HG03520 (cell line): ENCODE results near the gene MRPS2.
"Not testable (repeated sequence)": the region's sequence is repeated elsewhere in the genome, so short reads cannot be mapped to it uniquely, and the experiment has no call there.

Experiments
- ATAC-seq: cut with Tn5 transposase; IDR thresholded peaks from one replicate; pipeline ENCODE4 v1.9.1; 2021; ENCODE audit warnings: mild to moderate bottlenecking, moderate library complexity; ENCODE audit not compliant: unreplicated experiment

The MRPS2 gene

DNA sequence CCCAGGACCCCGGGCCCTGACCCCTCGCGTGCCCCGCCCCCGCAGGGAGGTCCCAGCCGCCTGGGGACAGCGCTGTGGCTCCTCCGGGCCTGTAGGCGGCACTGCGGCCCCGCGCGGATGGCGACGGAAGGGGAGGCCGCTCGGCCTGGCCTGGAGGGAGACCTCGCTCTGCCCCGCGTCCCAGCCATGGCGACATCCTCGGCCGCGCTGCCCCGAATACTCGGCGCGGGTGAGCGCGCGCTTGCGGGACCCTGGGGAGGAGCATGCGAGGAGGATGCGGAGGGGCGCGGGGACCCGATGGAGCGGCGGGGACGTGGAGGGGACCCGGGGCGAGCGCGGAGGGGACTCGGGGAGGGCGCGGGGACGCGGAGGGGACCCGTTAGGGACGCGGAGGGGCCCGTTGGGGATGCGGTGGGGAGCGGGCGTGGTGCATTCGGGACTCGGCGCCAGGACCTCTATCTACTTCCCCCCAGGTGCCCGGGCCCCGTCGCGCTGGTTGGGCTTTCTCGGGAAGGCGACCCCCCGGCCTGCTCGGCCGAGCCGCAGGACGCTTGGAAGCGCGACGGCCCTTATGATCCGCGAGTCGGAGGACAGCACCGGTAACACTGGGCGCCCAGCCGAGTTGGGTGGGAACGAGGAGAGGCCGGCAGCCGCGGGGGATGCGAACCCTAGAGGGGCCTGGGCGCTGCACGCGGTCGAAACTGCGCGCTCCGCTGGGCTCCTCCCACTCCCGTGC lies at the start of gene MRPS2:
Gene MRPS2, plus strand, starts transcription at position 158 of the 736 bp plus-strand sequence. Its CDS starts 29 bp downstream, at position 187.
- ATAC-seq, result peak; percentile 73

DNA sequence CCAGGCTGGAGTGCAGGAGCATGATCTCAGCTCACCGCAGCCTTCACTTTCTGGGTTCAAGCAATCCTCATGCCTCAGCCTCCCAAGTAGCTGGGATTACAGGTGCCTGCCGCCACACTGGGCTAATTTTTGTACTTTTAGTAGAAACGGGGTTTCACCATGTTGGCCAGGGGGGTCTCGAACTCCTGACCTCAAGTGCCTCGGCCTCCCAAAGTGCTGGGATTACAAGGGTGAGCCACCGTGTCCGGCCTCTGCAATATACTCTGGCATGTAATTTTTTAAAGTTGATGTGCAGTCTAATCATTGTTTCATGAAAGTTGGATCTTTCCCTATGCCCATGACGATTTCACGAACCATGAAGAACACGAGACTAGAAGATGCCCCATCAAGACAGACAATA lies 49.5 kb upstream of the MRPS2 start:
- no peak for ATAC-seq

DNA sequence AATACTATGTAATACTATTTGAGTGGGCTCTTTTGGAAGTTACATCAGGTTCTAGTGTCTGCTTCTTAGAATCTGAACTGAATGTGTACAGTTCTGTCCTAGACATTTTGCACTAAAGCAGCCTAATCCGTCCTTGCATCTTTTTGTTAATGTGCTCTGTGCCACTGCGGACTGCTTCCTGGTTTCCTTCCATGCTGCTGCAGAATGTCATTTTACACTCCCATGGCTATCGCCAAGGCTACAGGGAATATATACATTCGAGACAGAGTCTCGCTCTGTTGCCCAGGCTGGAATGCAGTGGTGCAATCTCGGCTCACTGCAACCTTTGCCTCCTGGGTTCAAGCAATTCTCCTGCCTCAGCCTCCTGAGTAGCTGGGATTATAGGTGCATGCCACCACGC lies 48.6 kb upstream of the MRPS2 start:
- not testable (repeated sequence) for ATAC-seq

DNA sequence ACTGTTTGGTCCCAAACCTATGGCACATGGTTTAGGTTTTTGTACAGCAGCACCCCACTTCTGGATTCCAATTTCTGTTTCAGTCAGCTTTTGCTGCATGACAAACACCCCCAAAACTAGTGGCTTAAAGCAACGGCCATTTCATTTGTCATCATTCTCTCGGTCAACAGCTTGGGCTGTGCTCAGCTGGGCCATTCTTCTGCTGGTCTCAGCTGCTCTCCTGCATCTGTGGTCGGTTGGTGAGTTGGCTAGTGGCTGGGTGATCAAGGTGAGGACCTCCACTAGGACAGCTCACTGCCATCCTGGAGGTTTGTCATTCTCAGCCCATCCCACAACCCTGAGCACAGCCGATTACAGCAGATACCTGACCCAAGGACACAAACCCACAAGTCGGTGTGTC lies 45.7 kb upstream of the MRPS2 start:
- no peak for ATAC-seq

DNA sequence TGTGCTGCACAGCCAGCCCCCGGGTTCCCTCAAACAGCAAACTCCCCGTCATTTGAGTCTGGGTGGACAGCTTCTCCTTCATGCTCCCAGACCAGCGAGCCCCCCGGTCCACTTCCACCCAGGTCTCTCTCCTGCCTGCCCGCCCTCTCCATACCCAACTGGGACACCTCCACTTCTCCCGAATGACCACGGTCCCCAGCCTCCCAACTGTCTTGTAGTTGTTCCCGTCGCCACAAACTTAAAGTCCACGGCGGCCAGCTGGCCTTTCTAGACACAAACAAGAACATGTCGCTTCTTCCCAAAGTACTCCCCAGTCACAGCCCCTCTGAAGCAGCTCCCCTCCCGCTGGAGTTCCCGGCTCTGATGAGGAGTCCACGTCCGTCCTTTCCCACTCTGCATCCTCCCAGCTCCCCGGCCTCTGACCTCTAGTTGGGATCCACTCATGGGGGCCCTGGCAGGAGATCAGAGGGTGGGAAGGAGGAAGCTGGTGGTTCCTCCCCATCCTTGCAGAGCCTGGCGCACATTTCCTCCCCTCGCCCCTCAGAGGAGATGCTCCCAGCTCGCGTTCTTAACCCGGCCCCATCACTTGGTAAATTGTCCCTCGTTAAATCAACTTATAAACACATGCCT lies 45.0 kb upstream of the MRPS2 start:
- ATAC-seq, result no peak

DNA sequence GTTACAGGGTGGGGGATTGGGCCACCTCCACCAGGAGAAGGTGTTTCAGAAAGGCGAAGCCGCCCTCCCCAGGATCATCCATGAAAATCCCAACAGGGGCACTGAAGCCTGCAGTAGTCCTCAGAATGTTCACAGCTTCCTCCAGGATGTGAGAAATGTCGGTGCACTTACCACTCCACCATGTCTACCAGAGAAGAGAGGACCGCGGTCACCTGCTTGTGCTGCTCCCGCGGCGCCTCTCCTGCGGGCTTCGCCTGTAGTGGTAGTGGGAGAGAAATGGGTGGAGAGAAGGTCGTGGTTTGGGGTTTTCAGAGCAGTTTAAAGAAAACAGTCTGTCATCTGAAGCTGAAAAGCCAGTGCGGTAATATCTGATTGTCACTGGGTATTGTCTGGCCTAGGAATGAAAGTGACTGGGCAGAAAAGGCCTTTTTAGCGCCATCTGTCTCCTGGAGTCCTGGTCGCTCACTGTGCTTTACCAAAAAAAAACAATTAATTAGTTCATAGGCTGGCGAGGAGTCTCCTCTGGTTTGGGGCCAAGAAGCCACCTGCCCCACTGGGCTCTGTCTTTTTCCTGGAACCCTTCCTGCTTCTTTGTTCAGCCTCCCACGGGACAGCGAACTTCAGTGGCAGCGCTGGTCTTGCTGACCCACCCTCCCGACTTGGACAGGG lies 43.9 kb upstream of the MRPS2 start:
- no peak for ATAC-seq

DNA sequence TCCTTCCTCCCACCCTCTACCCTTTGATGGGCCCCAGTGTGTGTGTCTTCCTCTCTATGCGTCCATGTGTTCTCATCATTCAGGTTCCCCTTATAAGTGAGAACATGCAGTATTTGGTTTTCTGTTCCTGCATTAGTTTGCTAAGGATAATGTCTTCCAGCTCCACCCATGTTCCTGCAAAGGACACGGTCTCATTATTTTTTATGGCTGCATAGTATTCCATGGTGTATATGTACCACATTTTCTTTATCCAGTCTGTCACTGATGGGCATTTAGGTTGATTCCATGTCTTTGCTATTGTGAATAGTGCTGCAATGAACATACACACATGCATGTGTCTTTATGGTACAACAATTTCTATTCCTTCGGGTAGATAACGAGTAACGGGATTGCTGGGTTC lies 42.0 kb upstream of the MRPS2 start:
- ATAC-seq, result not testable (repeated sequence)

DNA sequence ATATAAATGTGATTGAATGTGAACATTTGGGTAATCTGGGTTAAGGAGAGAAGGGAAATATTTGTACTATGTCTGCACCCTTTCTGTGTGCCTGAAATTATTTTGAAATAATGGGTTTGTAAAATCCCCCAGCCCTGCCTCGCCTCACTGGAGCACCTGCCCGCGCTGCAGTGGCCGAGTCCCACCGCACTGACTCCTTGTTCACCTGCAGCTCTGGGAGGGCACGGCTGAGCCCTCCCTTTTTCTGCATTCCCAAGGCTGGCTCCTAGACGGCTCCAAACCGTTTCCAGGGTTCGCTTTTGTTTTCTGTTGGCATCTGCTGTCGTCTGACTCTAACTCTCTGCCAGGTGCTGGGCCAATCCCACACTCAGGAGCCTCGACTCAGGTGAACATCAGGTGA lies 38.5 kb upstream of the MRPS2 start:
- ATAC-seq, result no peak

DNA sequence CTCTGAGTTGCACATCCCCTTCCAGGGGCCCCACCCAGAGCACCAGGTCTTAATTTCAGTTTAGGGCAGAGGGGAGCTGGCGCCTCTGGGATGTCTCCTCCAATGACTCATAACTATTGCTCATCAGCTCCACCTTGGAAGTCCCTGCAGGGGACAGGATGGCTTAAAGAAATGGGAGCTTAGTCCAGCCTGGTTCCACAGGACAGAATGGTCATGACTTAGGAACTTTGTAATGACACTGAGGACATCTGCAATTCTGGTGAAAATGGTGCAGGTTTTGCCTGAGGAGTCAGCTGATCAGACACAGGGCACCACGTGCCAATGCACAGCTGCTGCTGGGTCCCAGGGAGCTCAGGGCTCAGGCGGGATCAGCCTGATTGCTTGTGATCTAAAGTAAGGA lies 37.3 kb upstream of the MRPS2 start:
- ATAC-seq, result no peak

DNA sequence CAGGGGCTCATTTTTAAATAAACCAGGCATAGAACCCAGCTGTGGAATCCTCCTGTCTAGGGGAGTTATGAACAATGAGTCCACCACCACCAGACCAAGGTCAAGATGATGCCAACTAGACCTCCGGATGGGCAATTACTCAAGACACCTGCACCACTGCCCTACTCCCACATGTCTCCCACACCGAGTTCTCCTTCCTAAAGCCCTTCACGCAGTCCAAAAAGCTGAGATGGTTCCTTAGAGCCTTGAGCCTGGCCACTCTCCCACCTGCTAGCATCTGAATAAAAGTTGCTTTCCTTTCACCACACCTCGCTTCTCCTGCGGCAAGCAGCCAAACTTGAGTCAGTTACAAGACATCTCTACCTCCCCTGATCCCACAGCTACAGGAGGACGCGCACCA lies 36.3 kb upstream of the MRPS2 start:
- no peak for ATAC-seq

DNA sequence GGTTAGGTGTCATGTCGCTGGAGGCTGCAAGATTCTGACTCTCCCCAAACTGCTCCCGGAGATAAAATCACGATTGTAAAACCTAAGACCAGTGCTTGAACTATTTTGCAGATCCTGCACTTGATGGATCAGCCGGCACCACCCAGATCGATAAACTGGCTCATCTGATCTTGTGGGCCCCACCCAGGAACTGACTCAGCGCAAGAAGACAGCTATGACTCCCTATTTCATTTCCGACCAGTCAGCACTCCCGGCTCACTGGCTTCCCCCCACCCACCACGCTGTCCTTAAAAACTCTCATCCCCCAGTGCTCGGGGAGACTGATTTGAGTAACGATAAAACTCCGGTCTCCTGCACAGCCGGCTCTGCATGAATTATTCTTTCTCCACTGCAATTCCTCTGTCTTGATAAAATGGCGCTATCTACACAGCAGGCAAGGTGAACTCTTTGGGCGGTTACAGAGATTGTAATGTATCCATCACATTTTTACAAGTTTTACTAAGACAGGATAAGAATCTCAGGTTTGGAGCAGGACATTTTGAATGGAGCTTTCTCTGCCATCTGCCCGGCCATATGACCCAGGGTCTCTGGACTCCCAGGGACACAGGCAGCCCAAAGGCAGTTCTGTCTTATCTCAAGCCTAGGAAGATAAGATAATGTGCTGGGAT lies 31.5 kb upstream of the MRPS2 start:
- no peak for ATAC-seq

DNA sequence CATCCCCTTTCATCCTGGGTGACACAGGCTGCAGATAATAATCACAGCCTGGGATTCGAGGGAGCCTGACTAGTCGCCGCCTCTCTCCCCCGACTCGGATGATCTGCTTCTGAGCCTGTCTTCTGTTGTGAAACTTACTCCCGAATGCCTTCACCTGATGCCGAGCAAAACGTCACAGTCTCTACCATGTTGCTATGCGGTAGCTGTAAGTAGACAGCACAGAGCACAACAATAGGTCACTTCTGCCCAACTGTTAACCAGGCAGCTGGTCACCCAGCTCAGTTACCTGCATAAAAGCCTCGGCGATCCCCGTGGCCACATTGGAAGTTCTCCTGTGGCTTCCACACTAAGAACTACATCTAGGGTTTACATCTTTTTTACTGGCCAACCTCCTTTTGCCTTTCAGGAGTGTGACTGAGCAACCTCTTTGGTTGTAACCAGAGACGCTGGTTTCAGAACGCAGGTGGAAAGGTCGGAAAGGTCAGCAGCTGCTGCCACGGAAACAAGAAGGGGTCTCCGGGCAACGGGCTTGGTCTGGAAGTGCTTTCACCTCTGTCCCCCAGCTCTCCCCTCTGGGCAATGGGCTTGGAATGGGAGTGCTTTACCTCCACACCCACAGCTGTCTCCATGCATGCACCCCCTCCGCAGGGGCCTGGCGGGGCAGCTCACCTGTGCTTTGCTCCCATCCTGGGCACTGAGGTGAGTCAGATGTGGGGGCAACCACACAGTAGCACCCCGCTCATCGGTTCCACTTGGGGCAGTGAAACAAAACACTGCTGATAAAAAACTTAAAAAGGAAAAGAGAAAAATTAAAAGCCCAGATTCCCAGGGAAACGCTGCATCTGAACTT lies 28.5 kb upstream of the MRPS2 start:
- ATAC-seq, result no peak

DNA sequence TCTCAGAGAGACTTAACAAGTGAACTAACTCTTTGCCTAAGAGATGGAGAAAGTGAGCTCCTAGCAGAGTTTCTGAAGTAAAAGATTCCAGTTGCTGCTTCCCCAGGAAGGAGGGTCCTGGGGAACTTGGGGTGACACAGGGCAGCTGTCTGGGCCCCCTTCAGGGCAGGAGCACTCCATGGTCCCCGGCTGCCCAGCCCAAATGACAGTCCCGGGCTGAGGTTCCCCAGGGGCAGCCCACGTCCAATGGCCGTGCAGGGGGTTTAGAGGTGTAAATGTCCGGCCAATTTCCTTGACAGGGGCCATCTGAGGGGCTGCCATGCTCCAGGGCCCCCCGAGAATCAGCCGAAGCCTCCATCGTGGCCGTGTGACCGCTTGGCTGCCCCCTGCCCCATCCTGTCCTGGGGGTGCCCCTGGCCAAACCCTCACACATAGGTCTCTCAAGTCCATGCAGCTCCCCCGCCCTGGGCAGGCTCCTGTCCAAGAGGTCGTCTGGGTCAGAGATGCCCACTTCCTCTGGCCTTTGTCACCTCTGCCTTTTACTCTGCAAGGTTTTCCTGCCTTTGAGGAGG lies 26.4 kb upstream of the MRPS2 start:
- ATAC-seq, result no peak

DNA sequence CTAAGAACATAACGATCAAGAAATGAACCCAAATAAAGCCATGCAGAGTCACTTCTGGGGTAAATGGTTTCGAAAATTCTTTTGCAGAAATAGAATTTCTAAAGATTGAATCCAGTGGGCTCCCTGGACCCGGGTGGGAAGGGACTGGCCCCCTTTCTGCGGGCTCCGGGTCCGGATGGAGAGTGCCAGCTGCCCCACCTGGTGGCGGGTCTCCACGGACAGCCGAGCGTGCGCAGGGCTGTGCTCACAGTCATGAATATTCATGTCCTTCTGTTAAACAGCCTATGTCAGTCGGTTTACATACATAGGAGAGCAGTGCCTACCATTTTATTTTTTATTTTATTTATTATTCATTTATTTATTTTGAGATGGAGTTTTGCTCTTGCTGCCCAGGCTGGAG lies 25.6 kb upstream of the MRPS2 start:
- ATAC-seq, result no peak

DNA sequence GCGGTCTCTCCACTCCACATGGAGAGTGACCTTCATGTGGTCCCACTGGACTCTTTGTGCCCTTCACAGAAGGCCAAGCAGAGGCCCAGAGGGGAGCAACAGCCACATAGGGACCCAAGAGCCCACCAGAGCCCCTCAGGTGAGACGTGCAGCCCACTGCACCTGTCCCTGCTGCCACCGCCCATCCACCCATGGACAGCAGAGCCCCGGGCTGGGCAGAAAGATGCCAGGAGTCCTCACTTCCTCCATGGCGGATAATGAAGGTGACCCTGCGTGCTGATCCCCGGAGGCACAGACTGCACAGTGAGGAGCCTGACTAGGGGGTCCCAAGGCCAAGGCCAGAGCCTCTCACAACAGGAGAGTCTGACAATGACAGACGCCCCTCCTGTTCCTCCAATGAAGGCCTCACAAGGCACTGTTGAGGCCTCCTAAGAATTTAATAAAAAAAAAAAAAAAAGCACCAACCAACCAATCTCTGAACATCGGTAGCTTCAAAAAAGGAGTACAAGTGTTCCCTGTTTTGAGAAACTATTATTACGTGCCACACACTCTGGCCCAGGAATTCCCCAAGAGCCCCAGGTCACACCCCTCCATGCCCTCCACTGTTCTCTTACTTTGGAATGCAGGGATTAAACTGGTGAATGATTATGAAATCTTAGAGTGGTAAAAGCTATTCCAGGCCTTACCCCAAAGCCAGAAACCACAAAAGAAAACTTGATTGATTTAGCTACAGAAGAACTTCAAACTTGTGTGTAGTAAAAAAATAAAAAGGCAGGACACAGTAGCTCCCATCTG lies 23.7 kb upstream of the MRPS2 start:
- ATAC-seq, result no peak

DNA sequence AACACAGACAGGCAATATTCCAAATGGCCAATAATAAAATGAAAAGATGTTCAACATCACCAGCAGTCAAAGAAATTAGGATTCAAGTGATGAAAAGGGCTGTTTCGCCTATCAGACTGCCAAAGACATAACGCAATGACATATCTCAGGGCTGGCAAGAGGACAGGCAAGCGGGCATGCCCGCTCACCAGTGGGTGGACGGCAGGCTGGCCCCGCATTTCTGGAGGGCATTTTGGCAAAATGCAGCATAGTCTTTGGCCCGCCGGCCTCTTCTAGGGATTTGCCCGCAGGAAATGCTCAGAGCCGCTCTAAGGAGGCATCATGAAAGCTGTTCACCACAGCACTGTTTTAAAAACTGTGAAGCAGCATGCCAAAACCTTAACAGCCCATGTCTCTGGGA lies 22.3 kb upstream of the MRPS2 start:
- no peak for ATAC-seq

DNA sequence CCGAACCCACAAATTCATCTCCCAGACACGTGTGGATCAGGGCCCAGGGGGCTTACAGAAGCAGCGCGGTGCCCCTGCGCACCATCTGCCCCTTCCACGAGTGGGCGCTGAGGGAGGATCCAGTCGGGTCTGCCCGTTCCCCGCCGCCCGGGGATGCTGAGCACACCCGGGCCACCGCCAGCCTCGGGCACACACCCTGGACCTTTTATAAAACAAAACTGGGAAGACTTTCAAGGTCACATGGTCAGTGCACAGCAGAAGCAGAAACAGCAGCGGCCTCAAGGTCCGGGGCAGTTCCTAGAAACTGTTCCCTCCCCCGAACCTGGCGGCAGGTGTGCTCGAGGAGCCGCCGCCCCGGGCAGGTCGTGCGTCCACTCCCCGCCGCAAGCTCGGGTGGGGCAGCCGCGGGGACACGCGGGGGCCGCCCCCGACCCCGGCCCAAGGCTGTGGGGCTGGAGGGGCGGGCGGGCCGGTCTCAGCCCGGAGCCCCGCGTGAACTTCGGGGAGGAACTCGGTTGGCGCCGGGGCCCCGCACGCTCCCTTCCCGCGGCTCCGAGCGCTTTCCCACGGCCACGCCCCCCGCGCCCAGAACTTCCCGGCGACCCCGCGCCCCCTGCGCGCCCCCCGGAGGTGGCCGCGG lies 21.5 kb upstream of the MRPS2 start:
- ATAC-seq, result no peak

DNA sequence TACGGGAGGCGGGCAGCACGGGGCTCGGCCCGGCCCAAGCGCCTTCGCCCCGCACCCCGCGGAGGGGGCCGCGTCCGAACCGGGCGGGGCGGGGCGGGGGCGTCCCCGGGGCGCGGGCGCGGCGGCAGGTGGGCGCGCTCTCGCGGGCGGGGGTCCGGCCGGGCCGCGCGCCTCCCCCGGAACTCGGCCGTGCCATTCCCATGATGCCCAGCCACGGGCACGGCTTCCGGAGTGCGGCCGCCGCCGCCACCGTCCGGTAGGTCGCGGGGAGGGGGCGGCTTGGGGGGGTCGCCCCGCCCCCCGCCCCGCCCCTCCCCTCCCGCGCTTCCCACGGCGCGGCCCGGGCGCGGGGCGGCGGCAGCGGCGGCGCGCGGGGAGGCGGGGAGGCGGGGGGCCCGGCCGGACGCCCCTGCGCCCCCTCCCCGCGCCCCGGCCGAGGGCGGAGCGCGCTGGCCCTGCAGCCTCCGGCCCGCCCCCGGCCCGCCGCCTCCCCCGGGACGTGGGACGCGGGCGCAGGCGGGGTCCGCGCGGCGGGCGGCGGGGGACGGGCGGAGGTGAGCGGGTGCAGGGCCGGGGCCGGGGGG lies 20.9 kb upstream of the MRPS2 start, which contains the start of gene PPP1R26:
Gene PPP1R26, plus strand, starts transcription at position 314 of the 584 bp plus-strand sequence. CDS start 4,729 bp downstream, outside the sequence.
- no peak for ATAC-seq
